ENCODE measurements around the gene MAGI2. TPM values are rescaled to one million over a fixed set of nuclear protein-coding genes. Genes with fewer than 3 reads are reported as not detected.

MAGI2 gene
- total RNA-seq, 2 experiments from 2014 or later: 0.05 to 0.12 TPM

- DNase-seq: no peak
- no peaks in the 10 kb centered on the region for H3K4me1 Mint-ChIP-seq
- POLR2A ChIA-PET: no interaction called here
These were observed 603.2 kb downstream of the MAGI2 start for GRCh38 chr7:78850093-78850740.

GRCh38 chr7:78845155-78845554 lies 608.3 kb downstream of the MAGI2 start:
- no peak overlapping the region for H3K4me3 Mint-ChIP-seq
- no peak for DNase-seq
- intact Hi-C loops (cut with DNase I, micrococcal nuclease): no loop called here
- H3K4me1 Mint-ChIP-seq: no peaks in the 10 kb centered on the region
- H3K36me3 Mint-ChIP-seq (ENCODE audit: low read depth): no peaks in the 10 kb centered on the region
- ATAC-seq: no peak
- POLR2A ChIA-PET: no interaction called here
- H3K9me3 Mint-ChIP-seq (ENCODE audit: low read depth): no peaks in the 10 kb centered on the region
- H3K27ac Mint-ChIP-seq: no peak overlapping the region
- H3K27me3 Mint-ChIP-seq: no peaks in the 10 kb centered on the region
- CTCF ChIA-PET: no interaction called here

More at GRCh38 chr7:78850093-78850740, 603.2 kb downstream of the MAGI2 start:
- no peak for ATAC-seq
- intact Hi-C loops (cut with DNase I, micrococcal nuclease): no loop called here
- H3K36me3 Mint-ChIP-seq (ENCODE audit: low read depth): no peaks in the 10 kb centered on the region
- H3K27me3 Mint-ChIP-seq: no peaks in the 10 kb centered on the region
- H3K27ac Mint-ChIP-seq: no peak overlapping the region
- no peak overlapping the region for H3K4me3 Mint-ChIP-seq
- CTCF ChIA-PET: no interaction called here
- H3K9me3 Mint-ChIP-seq (ENCODE audit: low read depth): peaks cover 4% of the 10 kb centered on the region

- CTCF ChIA-PET: no interaction called here
- Mint-ChIP-seq H3K4me1 (no peaks in the 10 kb centered on the region), H3K36me3 (ENCODE audit: low read depth) (no peaks in the 10 kb centered on the region), H3K9me3 (ENCODE audit: low read depth) (peaks cover 2% of the 10 kb centered on the region), H3K4me3 (no peak overlapping the region), H3K27ac (no peak overlapping the region), H3K27me3 (no peaks in the 10 kb centered on the region)
- intact Hi-C loops (cut with DNase I, micrococcal nuclease): no loop called here
- ATAC-seq: no peak
- DNase-seq: no peak
- POLR2A ChIA-PET: no interaction called here
These were observed 611.4 kb downstream of the MAGI2 start for GRCh38 chr7:78842068-78842467.

- H3K27me3 Mint-ChIP-seq: no peaks in the 10 kb centered on the region
- intact Hi-C loops (cut with DNase I, micrococcal nuclease): no loop called here
- peaks cover 9% of the 10 kb centered on the region for H3K9me3 Mint-ChIP-seq (ENCODE audit: low read depth)
- ATAC-seq (no peak), DNase-seq (no peak)
- no peak overlapping the region for H3K4me3 Mint-ChIP-seq
- no peaks in the 10 kb centered on the region for H3K4me1 Mint-ChIP-seq
- H3K36me3 Mint-ChIP-seq (ENCODE audit: low read depth): no peaks in the 10 kb centered on the region
- ChIA-PET CTCF (no interaction called here), POLR2A (no interaction called here)
- no peak overlapping the region for H3K27ac Mint-ChIP-seq
These were observed 617.6 kb downstream of the MAGI2 start for GRCh38 chr7:78835897-78836296.

- no peak for ATAC-seq
- CTCF ChIA-PET: no interaction called here
- POLR2A ChIA-PET: no interaction called here
These were observed 625.1 kb downstream of the MAGI2 start for GRCh38 chr7:78828317-78828716.

GRCh38 chr7:78803501-78804127 lies 649.9 kb downstream of the MAGI2 start:
- POLR2A ChIA-PET: no interaction called here
- intact Hi-C loops (cut with DNase I, micrococcal nuclease): no loop called here
- Mint-ChIP-seq H3K36me3 (ENCODE audit: low read depth) (no peaks in the 10 kb centered on the region), H3K27me3 (no peaks in the 10 kb centered on the region), H3K4me1 (no peaks in the 10 kb centered on the region), H3K27ac (no peak overlapping the region), H3K4me3 (no peak overlapping the region), H3K9me3 (ENCODE audit: low read depth) (no peaks in the 10 kb centered on the region)
- no peak for DNase-seq
- CTCF ChIA-PET: no interaction called here
- ATAC-seq: no peak

More at GRCh38 chr7:78828317-78828716, 625.1 kb downstream of the MAGI2 start:
- H3K4me3 Mint-ChIP-seq: no peak overlapping the region
- H3K27me3 Mint-ChIP-seq: no peaks in the 10 kb centered on the region
- no peaks in the 10 kb centered on the region for H3K36me3 Mint-ChIP-seq (ENCODE audit: low read depth)
- no peaks in the 10 kb centered on the region for H3K4me1 Mint-ChIP-seq
- H3K9me3 Mint-ChIP-seq (ENCODE audit: low read depth): peaks cover 6% of the 10 kb centered on the region
- intact Hi-C loops (cut with DNase I, micrococcal nuclease): no loop called here
- H3K27ac Mint-ChIP-seq: no peak overlapping the region
- no peak for DNase-seq

GRCh38 chr7:78794101-78794500 lies 659.4 kb downstream of the MAGI2 start:
- no peak overlapping the region for H3K4me3 Mint-ChIP-seq
- peaks cover 11% of the 10 kb centered on the region for H3K9me3 Mint-ChIP-seq (ENCODE audit: low read depth)
- H3K36me3 Mint-ChIP-seq (ENCODE audit: low read depth): no peaks in the 10 kb centered on the region
- no peak for DNase-seq
- no peaks in the 10 kb centered on the region for H3K4me1 Mint-ChIP-seq
- POLR2A ChIA-PET: no interaction called here
- H3K27me3 Mint-ChIP-seq: no peaks in the 10 kb centered on the region
- intact Hi-C loops (cut with DNase I, micrococcal nuclease): no loop called here
- no peak overlapping the region for H3K27ac Mint-ChIP-seq
- CTCF ChIA-PET: no interaction called here
- no peak for ATAC-seq

- intact Hi-C loops (cut with DNase I, micrococcal nuclease): no loop called here
- Mint-ChIP-seq H3K9me3 (ENCODE audit: low read depth) (peaks cover 11% of the 10 kb centered on the region), H3K4me1 (no peaks in the 10 kb centered on the region), H3K27ac (no peak overlapping the region), H3K4me3 (no peak overlapping the region), H3K27me3 (no peaks in the 10 kb centered on the region), H3K36me3 (ENCODE audit: low read depth) (no peaks in the 10 kb centered on the region)
- ChIA-PET POLR2A (no interaction called here), CTCF (no interaction called here)
- ATAC-seq: no peak
- DNase-seq: no peak
These were observed 660.8 kb downstream of the MAGI2 start for GRCh38 chr7:78792624-78793023.

- no peak for DNase-seq
- POLR2A ChIA-PET: no interaction called here
These were observed 661.5 kb downstream of the MAGI2 start for GRCh38 chr7:78792006-78792405.

GRCh38 chr7:78788464-78788863 lies 665.0 kb downstream of the MAGI2 start:
- H3K9me3 Mint-ChIP-seq (ENCODE audit: low read depth): no peaks in the 10 kb centered on the region
- ATAC-seq (no peak), DNase-seq (no peak)
- ChIA-PET CTCF (no interaction called here), POLR2A (no interaction called here)
- H3K27ac Mint-ChIP-seq: no peak overlapping the region
- no peaks in the 10 kb centered on the region for H3K36me3 Mint-ChIP-seq (ENCODE audit: low read depth)
- intact Hi-C loops (cut with DNase I, micrococcal nuclease): no loop called here
- H3K4me1 Mint-ChIP-seq: no peaks in the 10 kb centered on the region
- H3K27me3 Mint-ChIP-seq: no peaks in the 10 kb centered on the region
- no peak overlapping the region for H3K4me3 Mint-ChIP-seq

More at GRCh38 chr7:78792006-78792405, 661.5 kb downstream of the MAGI2 start:
- CTCF ChIA-PET: interaction anchor here (0.7 kb wide), 1 partner anchor 213 kb away, joined by 4 read pairs; no protein-coding TSS in a partner anchor
- H3K27ac Mint-ChIP-seq: no peak overlapping the region
- no peaks in the 10 kb centered on the region for H3K27me3 Mint-ChIP-seq
- H3K9me3 Mint-ChIP-seq (ENCODE audit: low read depth): peaks cover 10% of the 10 kb centered on the region
- no peak overlapping the region for H3K4me3 Mint-ChIP-seq
- no peak for ATAC-seq
- no peaks in the 10 kb centered on the region for H3K4me1 Mint-ChIP-seq
- H3K36me3 Mint-ChIP-seq (ENCODE audit: low read depth): no peaks in the 10 kb centered on the region
- intact Hi-C loops (cut with DNase I, micrococcal nuclease): no loop called here

GRCh38 chr7:78787854-78788253 lies 665.6 kb downstream of the MAGI2 start:
- no peaks in the 10 kb centered on the region for H3K4me1 Mint-ChIP-seq
- intact Hi-C loops (cut with DNase I, micrococcal nuclease): no loop called here
- H3K27me3 Mint-ChIP-seq: no peaks in the 10 kb centered on the region
- ChIA-PET CTCF (no interaction called here), POLR2A (no interaction called here)
- no peak overlapping the region for H3K27ac Mint-ChIP-seq
- ATAC-seq (no peak), DNase-seq (no peak)
- H3K36me3 Mint-ChIP-seq (ENCODE audit: low read depth): no peaks in the 10 kb centered on the region
- H3K9me3 Mint-ChIP-seq (ENCODE audit: low read depth): no peaks in the 10 kb centered on the region
- H3K4me3 Mint-ChIP-seq: no peak overlapping the region

- POLR2A ChIA-PET: no interaction called here
These were observed 667.4 kb downstream of the MAGI2 start for GRCh38 chr7:78786055-78786454.

More at GRCh38 chr7:78786055-78786454, 667.4 kb downstream of the MAGI2 start:
- Mint-ChIP-seq H3K9me3 (ENCODE audit: low read depth) (no peaks in the 10 kb centered on the region), H3K4me3 (no peak overlapping the region), H3K36me3 (ENCODE audit: low read depth) (no peaks in the 10 kb centered on the region), H3K27ac (no peak overlapping the region), H3K27me3 (no peaks in the 10 kb centered on the region), H3K4me1 (no peaks in the 10 kb centered on the region)
- CTCF ChIA-PET: interaction anchor here (0.7 kb wide), 1 partner anchor 359 kb away, joined by 3 read pairs; no protein-coding TSS in a partner anchor
- intact Hi-C loops (cut with DNase I, micrococcal nuclease): no loop called here
- ATAC-seq (no peak), DNase-seq (no peak)

All from activated CD4-positive, alpha-beta T cell treated with anti-CD3 and anti-CD28 coated beads for 36 hours (primary cell).